ENCODE data around the gene PDZD8. TPM values are rescaled to one million over a fixed set of nuclear protein-coding genes. Genes with fewer than 3 reads are reported as not detected.

Gene PDZD8
- total and polyA plus RNA-seq, 2 donors from 2014 or later: 7.4 to 41.9 TPM

GRCh38 chr10:117418121-117418520, 42.9 kb upstream of the PDZD8 start:
- DNase-seq (no peak), FAIRE-seq (no peak)
- H3K9ac ChIP-seq (ENCODE audit: low read length in 3 of 3): no peak overlapping the region
- H3K27me3 ChIP-seq (ENCODE audit: control insufficient read depth, insufficient read depth, low read length): no peaks in the 10 kb centered on the region
- TF ChIP-seq, protein P1, sequence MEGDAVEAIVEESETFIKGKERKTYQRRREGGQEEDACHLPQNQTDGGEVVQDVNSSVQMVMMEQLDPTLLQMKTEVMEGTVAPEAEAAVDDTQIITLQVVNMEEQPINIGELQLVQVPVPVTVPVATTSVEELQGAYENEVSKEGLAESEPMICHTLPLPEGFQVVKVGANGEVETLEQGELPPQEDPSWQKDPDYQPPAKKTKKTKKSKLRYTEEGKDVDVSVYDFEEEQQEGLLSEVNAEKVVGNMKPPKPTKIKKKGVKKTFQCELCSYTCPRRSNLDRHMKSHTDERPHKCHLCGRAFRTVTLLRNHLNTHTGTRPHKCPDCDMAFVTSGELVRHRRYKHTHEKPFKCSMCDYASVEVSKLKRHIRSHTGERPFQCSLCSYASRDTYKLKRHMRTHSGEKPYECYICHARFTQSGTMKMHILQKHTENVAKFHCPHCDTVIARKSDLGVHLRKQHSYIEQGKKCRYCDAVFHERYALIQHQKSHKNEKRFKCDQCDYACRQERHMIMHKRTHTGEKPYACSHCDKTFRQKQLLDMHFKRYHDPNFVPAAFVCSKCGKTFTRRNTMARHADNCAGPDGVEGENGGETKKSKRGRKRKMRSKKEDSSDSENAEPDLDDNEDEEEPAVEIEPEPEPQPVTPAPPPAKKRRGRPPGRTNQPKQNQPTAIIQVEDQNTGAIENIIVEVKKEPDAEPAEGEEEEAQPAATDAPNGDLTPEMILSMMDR (IDR thresholded peaks at IDR 0.05; ENCODE audit: borderline replicate concordance, extremely low read depth, insufficient read depth): no peak
- H3K4me1 ChIP-seq (ENCODE audit: control insufficient read depth in 2 of 3, insufficient read depth in 2 of 3, low read depth in 1 of 3, low read length in 3 of 3): no peaks in the 10 kb centered on the region
- H3K9me3 ChIP-seq (ENCODE audit: control insufficient read depth in 2 of 3, insufficient read depth in 1 of 3, low read length in 3 of 3): no peaks in the 10 kb centered on the region
- no peaks in the 10 kb centered on the region for H3K36me3 ChIP-seq (ENCODE audit: control insufficient read depth in 2 of 3, insufficient read depth in 3 of 3, low read length in 3 of 3)
- H3K27ac ChIP-seq (ENCODE audit: low read depth in 2 of 2, low read length in 2 of 2): no peak overlapping the region
- intact Hi-C loops (cut with DNase I): no loop called here
- H3K4me3 ChIP-seq (ENCODE audit: low read length in 3 of 3): no peak overlapping the region

GRCh38 chr10:117417196-117417595, 42.0 kb upstream of the PDZD8 start:
- DNase-seq (no peak), FAIRE-seq (no peak)
- TF ChIP-seq, protein P1 (IDR thresholded peaks at IDR 0.05; ENCODE audit: borderline replicate concordance, extremely low read depth, insufficient read depth): no peak
- no peak overlapping the region for H3K9ac ChIP-seq (ENCODE audit: low read length in 3 of 3)
- H3K27ac ChIP-seq (ENCODE audit: low read depth in 2 of 2, low read length in 2 of 2): no peak overlapping the region
- H3K36me3 ChIP-seq (ENCODE audit: control insufficient read depth in 2 of 3, insufficient read depth in 3 of 3, low read length in 3 of 3): no peaks in the 10 kb centered on the region
- intact Hi-C loops (cut with DNase I): no loop called here
- no peaks in the 10 kb centered on the region for H3K27me3 ChIP-seq (ENCODE audit: control insufficient read depth, insufficient read depth, low read length)
- H3K9me3 ChIP-seq (ENCODE audit: control insufficient read depth in 2 of 3, insufficient read depth in 1 of 3, low read length in 3 of 3): no peaks in the 10 kb centered on the region
- H3K4me1 ChIP-seq (ENCODE audit: control insufficient read depth in 2 of 3, insufficient read depth in 2 of 3, low read depth in 1 of 3, low read length in 3 of 3): no peaks in the 10 kb centered on the region
- H3K4me3 ChIP-seq (ENCODE audit: low read length in 3 of 3): no peak overlapping the region

GRCh38 chr10:117413928-117414618, 38.8 kb upstream of the PDZD8 start:
- TF ChIP-seq, protein P1 (IDR thresholded peaks at IDR 0.05; ENCODE audit: borderline replicate concordance, extremely low read depth, insufficient read depth): no peak
- no peak overlapping the region for H3K27ac ChIP-seq (ENCODE audit: low read depth in 2 of 2, low read length in 2 of 2)
- intact Hi-C loops (cut with DNase I): no loop called here
- no peak overlapping the region for H3K4me3 ChIP-seq (ENCODE audit: low read length in 3 of 3)
- H3K9me3 ChIP-seq (ENCODE audit: control insufficient read depth in 2 of 3, insufficient read depth in 1 of 3, low read length in 3 of 3): no peaks in the 10 kb centered on the region
- no peaks in the 10 kb centered on the region for H3K27me3 ChIP-seq (ENCODE audit: control insufficient read depth, insufficient read depth, low read length)
- H3K4me1 ChIP-seq (ENCODE audit: control insufficient read depth in 2 of 3, insufficient read depth in 2 of 3, low read depth in 1 of 3, low read length in 3 of 3): no peaks in the 10 kb centered on the region
- FAIRE-seq: no peak
- no peak for DNase-seq
- H3K9ac ChIP-seq (ENCODE audit: low read length in 3 of 3): no peak overlapping the region
- no peaks in the 10 kb centered on the region for H3K36me3 ChIP-seq (ENCODE audit: control insufficient read depth in 2 of 3, insufficient read depth in 3 of 3, low read length in 3 of 3)

Measured in kidney (tissue), 14 donors.